HT1080 (cell line): Measurements from ENCODE around the gene TRIM8. TPM values are rescaled to one million over a fixed set of nuclear protein-coding genes. Genes with fewer than 3 reads are reported as not detected.

Source experiments
- DNase-seq: peaks from one replicate; pipeline ENCODE4 v3.0.0-alpha.2; 2015; ENCODE audit warnings: low read depth
- total RNA-seq: library from RNA; depleted of rRNA; stranded (reverse); fragments of >200 nt; shearing (Covaris generic); gene quantifications from 2 replicates; pipeline ENCODE4 v1.2.3, GENCODE V29; 2014

TRIM8 gene
- total RNA-seq, 1 experiment from 2014 or later = 117 TPM

DNA sequence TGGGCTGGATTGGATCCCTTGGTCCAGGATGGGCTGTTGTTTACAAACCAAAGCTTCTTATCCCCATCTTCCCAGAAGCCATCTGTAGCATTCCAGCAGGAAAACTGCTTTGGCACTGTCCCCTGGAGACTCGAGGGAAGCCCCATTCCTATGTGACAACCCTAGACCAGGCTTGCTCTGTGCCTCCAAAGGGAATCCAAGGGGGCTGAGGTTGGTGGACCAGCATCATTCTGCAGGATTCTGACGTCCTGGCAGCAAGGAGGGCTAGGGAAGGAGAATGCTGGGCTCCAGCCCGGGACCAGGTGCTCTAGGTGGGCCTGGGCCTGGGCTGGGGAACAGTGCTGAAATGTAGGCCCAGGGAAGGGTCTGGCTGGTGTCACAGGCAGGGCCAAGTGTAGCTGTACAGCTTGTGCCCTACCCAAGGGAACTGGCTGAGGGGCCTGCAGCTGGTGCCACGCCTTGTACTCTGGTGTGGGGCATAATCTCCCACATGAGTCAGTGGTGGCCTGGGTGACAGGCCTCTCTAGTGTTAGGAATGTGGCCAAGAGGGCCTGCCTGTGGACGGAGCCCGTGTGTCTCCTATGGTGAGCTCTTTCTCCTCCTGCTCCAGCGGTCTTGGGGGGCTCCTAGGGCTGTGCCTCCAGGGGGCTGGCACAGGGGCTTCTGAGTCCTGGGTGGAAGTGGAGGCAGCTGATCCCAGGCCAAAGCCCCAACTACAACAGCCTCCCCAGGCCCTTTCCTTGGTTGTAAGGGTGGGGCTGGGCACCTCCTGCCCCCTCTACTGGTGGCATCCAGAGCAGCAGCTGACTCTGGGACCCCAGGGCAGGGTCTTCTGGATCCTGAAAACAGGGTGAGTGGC lies 25.2 kb downstream of the TRIM8 start:
- DNase-seq = peak; percentile 62

DNA sequence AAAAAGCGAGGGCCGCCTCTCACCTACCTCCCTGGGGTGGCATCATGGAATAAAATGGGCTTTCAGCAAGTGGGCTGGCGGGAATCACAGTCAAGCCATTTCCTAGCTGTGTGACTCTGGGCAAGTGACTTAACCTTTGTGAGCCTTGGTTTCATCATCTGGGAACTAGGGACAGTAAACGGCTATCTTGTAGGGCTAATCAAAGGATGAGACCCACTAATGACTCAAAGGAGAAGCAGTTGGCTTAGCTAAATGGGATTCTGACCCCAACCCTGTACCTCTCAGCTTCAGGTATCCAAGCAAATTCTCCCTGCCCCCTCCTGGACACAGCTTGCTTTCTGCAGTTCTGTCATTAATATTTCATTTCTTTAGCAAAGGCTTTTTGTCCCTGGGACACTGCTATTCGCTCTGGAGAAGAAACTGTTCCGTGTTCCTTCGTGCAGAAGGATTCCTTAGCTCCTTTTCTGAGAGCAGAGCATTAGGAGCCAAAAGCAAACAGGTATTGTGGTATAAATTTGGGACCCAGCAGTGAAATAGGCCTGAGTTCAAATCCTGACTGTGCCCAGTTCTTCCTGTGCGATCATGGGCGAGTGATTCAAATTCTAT lies 25.9 kb downstream of the TRIM8 start:
- DNase-seq = no peak

DNA sequence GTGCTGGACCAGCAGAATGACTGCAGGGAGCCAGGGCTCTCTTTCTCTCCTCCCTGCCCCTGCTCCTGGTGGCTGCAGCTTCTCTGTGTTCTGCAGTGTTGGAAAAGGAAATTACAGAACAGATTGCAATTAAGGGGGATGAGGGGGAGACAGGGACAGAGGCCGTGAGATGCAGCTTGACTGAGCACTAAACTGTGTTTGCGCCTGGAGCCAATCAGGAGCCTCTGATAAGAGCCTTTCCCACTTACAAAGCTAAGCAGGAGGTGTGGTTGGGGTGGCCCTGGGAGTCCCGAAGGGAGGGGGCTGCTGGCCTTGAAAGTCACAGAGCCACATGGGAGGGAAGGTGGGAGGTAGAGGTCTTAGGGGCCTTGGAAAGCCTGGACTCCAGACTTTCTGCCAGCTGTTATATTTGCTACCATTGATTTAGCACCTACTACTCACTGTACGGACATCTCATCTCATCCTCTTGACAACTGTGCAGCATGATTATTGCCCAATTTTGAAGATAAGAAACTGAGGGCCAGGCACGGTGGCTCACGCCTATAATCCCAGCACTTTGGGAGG lies 26.7 kb downstream of the TRIM8 start:
- DNase-seq = no peak

DNA sequence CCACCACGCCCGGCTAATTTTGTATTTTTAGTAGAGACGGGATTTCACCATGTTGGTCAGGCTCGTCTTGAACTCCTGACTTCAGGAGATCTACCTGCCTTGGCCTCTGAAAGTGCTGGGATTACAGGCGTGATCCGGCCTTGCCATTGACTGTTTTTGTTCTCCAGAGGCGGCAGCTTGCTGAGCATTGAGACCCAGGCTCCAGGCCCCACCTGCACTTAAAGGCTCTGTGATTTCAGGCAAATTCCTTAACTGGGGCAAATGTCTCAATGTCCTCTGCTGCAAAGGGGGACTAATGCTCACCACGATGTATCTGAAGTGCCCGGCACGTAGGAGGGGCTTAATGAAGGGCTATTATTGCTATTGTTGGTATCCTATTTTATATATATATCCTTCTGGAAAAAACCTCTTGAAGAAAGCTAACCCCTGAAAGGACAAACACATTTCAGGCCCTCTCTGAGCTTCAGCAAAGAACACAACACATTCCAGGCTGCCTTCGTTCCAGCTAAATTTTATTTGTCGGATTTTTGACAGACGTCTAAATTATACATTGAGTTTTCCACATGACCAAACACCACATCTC lies 29.0 kb downstream of the TRIM8 start:
- no peak for DNase-seq

DNA sequence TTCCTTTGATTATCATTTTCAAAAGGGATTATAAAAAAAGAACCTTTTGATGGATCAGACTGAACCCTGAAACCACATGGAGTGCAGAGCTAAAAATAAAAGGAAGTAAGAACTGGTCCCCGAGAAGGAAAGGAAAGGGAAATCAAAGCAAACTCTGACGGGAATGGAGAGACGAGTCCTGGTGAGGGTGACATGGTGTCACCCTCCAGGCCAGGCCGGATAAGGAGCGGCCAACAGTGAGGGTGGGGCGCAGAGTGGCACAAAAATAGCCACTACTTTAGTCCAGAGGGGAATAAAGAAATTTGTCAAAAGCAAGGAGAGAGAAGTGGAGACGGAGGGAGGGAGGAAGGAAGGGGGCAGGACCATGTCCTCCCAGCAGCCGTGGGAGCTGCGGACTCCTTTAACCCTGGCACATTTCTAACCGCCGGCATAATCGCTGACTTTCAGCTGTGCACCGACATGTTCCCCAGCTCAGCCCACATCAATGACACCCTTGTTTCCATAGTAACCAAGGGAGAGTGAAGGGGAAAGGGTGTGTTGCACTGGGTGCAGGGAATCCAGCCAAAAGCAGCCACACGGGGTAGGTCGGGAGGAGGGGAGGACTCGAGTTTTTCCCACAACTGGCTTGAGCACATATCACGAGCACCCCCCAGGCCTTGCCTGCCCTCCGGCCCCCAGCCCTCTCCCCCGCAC lies 29.7 kb downstream of the TRIM8 start:
- peak; percentile 44 for DNase-seq

DNA sequence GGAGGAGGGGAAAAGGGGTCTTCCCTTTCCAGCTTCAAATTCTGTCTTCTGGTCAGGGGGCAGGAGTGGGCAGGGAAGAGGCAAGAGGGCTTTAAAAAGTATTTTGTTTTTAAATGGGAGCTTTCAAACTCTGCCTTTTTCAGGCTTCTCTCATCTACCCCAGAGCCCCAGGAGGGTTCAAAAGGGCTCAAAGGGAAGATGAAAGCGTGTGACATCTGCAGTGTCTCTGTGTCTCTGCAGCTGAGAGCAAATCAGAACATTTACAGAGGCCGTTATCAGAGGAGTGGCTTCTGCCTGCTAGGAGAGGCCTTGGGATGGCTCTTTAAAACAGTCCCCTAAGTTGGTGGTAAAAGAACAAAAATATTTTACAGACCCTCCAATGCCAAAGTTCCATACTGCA lies 30.3 kb downstream of the TRIM8 start:
- DNase-seq = no peak

DNA sequence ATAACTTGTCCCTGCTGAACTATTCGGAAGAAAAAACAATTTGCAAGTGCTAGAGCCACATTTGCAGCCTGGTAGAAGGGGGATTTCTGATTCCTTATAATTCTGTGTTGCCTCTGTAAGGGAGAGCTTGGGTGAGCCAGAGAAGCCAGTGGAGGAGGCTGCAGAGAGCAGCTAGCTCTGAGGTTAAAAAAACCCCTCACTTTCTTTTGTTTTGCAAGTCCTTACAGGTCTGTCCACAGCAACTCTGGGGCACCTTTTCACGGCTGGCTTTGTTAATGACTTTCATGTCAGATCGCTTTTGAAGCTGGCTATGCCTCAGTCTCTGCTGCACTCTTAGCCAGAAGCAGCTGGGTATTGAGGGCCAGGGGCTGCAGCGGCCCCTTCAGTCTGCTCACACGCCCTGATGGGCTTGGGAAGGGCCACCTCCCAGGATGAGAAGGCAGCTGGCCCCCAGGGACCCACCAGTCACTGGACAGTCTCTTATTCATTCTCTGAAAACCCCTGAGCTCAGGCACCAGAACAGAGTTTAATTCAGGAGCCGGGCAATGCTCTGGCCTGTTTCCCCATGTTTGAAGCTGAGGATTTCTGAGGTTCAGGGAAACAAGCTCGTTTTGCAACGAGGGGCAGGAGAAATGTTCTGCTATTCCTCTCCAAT lies 30.9 kb downstream of the TRIM8 start:
- no peak for DNase-seq

DNA sequence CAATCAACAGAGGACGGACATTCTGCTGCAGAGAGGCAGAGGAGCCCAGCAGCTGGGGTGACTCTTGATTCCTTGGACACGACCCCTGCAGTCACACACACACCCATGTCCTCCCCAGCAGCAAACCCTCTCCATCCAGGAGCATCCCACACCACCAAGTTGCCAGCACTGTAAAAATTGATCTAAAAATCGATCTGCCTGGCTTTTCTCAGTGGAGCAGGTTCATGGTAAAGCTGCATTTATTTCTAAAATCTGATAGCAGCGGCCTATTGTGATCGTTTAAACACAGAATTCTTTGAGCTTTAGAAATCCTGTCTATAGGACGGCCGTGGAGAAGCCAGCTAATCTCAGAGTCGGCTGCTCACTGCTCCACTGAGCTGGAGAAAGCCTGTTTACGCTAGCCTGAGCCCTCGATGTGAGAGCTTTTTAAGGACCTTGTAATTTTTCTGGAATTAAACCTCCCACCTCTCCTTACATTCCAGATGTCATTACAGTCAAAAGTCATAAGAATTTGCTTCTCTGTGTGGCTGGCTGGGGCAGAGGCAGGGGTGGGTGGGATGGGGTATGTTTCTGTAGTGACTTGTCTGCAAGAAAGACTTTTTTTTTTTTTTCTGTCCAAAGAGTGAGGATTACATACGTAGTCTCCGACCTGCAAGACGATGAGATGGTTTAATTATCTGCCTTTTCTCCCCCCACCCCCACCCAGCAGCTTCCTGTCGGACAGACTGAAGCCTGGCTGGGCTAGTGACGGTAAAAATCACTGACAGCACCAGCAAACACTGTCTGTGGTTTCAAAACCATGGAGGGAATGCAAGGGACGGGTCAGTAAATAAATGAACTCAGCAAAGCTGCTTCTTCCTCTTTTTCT lies 31.6 kb downstream of the TRIM8 start:
- peak; percentile 80 for DNase-seq

DNA sequence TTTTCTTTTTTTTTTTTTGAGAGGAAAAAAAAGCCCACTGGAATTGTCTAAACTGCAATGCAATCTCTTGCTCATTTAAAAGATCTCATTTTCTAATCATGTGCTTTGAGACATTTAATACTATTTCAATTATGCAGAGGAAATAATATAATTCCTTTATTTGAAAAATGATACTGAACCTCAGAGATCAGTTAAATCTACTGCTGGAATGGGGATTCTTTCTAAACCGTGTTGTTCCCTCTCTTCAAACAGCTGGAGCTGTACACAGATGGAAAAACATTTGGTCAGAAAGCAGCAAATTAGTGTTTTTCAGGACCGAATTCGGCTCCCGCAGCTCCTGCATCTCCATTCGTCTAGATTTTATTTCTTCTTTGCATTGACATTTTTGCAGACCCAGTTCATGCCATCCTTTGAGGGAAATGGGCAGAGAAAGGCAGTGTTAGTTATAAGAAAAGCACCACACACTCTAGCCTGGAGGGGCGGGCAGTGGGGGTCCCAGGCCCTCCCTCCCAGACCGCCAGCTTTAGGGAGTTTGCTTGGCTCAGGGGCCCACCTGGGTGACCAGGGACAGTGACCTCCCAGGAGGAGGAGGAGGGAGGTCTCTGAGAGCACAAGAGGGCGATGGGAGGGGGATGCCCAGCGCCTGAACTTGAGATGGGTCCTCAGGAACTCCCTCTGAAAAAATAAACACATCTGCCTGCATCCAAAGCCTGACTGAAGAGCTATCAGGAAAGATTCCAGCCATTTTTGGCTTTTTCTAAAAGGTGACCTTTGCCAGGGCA lies 32.4 kb downstream of the TRIM8 start:
- no peak for DNase-seq

DNA sequence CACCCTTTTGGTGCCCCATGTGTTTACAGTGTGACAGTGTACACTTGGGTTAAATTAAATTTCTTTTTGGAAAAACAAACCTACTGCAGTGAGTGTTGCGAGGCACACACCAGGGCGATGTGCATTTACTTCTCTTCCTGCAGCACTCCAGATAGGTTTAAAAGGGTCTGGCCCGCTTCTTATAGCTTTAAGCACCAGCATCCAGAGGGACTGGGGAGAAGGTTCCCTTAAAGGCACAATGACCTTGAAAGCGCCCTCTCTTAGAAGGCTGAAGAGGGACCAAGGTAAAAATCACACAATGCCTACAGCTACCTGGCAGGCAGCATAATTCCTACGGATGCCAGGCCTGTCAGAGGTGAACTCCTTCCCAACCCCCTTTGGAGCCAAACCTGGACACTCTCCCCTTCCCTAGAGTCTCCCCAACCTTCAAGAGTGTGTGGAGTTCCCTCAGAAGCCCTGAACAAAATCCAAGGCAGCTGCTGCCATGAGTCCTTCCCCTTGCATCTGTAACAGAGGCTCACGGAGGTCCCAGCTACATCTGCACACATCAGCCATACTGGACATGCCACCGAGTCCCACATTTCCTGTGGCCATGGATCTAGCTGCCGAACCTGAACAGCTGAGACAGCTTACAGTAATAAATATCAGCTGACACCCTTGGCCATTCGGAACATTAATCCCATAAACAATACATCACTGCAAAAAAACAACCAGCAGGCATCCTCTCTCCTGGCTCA lies 33.2 kb downstream of the TRIM8 start:
- DNase-seq = no peak

DNA sequence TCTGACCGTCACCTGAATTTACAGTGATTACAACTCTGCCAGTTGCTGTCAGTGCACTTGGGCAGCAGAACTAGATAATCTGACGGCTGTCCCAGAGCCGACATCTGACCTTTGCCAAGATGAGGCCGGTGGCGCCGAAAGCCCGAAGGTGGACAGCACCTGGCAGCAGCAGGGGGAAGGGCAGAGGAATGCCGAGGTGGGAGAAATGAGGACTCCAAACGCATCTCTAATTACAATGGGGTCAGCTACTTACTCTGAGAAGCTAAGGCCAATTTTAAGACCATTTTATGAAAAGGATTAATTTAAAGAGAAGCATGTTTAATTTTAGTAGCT lies 33.8 kb downstream of the TRIM8 start:
- DNase-seq = no peak

DNA sequence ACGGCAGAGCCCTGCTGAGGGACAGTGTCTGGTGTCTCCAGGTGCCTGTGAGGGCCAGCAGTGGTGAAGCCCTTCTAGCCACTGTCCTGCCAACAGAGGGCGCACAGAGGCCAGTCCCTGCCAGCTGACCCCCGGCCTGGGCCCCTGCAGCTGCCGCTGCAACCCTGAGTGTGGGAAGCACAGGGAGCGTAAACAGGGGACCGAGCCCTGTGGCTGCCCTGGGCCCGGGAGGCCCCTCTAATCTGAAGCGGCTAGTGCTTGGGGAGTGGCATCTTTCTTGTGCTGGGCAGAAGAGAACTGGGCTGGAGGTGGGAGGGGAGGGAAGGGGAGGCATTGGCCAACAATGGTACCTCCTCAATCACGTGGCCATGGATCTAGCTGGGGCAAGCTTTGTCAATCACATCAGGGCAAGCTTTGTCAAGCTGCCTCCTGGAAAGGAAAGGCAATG lies 34.6 kb downstream of the TRIM8 start:
- peak; percentile 58 for DNase-seq

DNA sequence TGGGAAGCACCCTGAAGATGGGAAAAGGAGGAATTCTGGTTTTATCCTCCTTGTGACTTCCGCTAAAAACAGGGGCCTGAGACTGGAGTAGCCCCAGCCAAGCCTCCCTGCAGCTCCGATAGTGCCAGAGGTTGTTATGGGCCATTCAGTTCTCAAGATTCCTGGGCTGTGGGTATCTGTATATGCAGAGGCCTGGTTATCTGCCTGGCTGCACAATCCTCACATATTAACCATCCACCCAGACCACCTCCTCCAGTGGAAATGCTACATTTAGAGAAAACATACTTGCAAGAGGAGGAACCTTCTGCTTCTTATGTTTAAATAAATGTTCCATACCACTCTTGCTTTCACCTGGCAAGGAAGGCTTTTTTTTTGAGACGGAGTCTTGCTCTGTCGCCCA lies 35.3 kb downstream of the TRIM8 start:
- DNase-seq = no peak

DNA sequence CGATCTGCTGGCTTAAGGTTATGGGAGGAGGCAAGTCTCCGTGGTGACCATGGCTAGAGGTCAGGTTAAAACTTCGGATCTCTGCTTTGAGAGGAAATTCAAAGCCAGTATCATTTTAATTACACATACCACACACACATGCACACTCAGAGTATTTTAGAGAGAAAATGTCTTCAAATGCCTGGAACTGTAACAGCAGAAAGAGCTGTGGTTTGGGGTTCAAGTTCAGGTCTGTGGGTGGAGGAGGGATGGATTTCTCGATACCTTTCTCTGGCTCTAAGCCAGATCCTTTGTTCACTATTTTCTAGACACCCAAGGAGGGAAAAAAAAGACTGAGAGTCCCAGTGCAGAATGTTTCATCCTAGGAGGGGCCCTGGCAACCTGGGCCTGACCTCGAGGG lies 37.4 kb downstream of the TRIM8 start:
- no peak for DNase-seq

DNA sequence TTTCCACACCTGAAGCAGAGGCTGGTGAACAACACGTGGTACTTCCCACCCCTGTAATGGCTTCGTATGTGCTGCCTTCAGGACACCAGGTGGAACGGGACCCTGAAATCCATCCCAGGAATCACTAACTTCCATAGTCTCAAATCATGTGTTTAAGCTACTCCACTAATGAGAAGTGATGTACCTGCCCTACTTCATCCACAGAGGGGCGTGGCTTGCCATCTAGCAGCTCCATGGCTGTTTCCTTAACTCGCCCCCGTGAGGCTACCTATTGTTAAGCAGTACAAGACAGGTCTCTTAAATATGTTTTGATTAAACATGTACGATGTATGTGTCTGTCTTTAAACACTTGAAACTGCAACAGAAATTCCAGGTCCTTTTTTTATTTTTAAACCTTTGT lies 38.1 kb downstream of the TRIM8 start:
- no peak for DNase-seq

DNA sequence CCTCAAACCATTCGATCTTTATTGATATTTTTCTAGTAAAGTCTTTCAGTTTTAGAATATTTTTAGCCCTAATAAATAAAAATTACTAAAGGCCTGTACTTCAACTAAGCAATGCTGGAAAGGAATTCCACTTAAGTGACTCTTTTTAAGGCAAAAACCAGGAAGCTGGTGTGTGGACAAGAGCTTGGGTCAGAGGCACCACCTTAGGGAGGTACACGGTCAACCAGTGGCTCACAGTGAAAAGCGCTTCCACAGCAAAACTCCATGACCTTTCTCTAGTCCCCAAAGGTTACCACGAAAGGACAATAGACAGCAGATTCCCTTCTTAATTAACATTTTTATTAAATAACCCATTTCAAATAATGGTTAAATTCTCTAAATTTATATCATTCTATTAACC lies 38.7 kb downstream of the TRIM8 start:
- no peak for DNase-seq

DNA sequence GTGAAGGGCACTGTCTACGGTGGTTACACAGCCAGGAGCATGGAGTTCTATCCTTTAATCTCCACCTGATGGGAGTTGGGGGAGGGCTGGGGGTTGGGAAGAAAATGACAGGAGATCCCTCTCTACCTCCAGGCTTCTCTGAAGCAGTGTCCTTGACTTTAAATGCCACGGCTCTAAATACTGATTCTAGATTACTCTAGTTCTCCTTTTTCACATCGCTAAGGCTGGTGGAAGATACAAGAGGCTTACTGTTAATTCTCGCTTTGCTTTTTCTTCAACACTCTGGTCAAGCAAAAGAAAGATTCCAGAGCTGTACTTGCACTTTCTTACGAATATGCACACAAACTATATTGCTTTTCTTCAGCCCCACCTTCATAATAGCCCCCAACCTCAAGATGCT lies 39.5 kb downstream of the TRIM8 start:
- no peak for DNase-seq

DNA sequence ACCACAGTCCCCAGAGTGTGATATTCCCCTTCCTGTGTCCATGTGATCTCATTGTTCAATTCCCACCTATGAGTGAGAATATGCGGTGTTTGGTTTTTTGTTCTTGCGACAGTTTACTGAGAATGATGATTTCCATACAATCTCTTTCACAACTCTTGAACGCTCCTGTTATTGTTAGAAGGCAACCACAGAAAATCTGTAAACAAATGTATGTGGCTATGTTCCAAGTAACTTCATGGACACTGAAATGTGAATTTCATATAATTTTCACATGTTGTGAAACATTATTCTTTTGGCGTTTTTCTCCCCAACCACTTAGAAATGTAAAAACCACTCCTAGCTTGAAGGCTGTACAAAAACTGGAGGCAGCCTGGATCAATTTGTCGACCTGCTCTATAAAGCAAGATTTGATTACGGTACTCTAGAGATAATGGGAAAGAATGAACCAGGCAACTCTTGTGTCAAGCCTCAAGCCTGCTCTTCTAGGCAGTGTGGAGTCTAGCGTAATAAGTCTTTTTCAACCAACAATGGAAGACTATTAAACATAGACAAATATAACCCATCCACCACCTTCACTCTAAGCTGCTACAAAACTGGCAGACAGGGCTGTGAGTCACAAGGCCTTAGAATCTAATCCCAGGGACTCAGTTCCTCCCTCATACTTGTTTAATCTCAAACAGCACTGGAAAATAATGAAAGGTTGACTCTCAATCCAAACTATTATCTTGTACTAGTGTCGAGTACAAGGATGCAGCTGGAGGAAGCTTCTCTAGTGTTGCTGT lies 47.2 kb downstream of the TRIM8 start:
- DNase-seq = no peak
